GM19372 (cell line): ENCODE measurements around the gene CYTH1.
"Not testable (repeated sequence)": the region's sequence is repeated elsewhere in the genome, so short reads cannot be mapped to it uniquely, and the experiment has no call there.

Source experiments
- ATAC-seq: cut with Tn5 transposase; IDR thresholded peaks from one replicate; pipeline ENCODE4 v1.9.1; 2021; ENCODE audit warnings: mild to moderate bottlenecking, low read depth, moderate library complexity; ENCODE audit not compliant: unreplicated experiment

The CYTH1 gene

DNA sequence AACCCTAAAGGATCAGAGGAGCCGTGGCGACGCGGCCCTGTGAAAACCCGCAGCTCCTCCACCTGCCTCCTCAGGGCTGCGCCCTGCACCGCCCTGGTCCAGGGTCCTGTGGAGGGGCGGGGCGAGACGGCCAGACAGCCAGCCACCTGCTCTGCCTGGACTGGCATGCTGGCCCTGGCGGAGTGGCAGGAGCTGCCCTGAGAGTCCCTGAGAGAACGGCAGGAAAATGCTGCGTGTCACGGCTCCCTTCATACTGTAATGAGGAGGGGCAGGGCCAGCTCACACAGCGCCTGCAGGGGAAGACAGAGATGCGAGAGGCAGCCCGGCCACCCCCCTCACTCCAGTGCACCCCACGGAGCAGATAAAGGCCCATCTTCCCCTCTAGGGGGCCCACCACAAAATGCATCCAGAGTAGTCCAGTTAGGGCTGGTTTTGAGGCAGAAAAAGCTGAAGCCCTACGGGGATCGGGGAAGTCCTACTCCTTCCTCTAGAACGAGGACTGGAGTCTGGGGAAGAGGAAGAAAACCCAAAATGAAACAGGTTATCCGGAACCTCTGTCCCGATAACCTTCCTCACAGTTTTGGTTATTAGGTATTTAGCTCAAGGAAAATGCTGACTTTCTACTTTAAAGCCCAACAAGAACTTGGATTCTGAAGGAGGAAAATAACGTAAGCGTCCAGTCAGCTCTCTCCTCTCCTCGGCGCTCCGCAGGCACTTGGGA is 107.3 kb downstream of the CYTH1 start:
- ATAC-seq, result no peak

DNA sequence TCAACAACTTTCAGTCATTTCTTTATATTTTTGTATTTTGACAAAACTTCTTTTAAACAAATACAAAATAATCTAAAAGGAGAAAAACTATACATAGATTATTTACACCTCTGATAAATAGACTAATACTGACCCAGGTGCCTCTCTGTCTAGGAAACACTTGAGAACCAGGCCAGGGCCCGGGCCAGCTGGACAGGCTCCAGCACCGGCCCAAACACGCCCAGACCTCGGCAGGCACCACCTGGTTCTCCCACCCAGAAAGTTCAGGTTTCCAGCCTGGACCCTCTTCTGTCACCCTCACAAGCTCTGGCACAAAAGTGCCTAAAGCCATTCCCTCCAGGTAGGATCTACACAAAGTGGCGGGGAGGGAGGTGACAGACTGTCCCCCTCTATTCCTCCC is 107.9 kb downstream of the CYTH1 start:
- no peak for ATAC-seq

DNA sequence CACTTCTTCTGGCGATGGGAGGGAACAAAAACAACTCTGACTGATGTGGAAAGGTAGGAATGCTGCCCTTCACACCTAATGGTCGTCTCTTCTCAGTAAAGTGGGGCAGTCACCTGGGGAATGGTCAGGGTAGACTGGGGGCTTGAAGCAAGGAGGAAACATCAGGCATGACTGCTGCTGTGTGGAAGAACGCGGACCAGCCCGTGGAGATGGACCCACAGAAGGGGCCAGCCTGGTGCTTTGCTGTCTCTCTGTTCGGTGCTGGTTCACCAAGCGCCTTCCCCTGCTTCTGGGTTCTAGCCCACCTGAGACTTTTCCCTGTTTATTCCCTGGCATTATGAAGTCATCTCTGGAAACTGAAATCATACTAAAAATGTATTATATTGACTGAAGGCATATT is 108.7 kb downstream of the CYTH1 start:
- no peak for ATAC-seq

DNA sequence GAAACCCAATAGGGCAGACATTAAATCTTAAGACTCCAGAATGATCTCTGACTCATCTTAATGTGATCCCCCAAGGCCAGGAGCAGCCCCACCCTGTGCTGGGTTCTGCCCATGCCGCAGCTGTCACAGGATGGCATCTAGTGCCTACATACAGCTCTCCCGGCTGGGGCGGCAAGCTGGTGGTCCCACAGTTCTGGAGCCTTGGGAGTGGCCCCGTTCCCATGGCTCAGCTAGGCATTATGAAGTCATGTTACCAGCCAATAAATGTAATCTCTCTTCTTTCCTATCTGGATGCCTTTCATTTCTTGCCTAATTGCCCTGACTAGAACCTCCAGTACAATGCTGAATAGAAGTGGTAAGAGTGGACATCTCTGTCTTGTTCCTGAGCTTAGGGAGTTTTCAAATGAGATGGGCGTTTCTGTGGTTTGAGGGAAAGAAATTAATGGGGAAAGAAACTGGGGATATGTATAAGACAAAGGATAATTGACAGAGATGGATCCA is 109.2 kb downstream of the CYTH1 start:
- no peak for ATAC-seq

DNA sequence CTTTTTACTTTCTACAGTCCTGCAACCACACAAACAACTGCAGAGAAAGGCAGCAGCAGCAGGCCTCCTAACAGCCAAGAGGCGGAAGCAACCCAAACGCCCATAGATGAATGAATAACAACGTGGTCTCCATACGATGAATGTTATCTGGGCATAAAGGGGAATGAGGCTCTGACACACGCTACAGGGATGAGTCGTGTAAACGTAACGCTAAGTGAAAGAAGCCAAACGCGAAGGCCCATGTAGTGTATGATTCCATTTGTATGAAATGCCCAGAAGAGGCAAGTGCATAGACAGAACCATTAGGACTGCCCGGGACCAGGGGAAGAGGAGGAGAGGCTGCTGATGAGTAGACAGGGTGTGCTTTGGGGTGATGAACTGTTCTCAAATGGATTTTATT is 110.1 kb downstream of the CYTH1 start:
- no peak for ATAC-seq

DNA sequence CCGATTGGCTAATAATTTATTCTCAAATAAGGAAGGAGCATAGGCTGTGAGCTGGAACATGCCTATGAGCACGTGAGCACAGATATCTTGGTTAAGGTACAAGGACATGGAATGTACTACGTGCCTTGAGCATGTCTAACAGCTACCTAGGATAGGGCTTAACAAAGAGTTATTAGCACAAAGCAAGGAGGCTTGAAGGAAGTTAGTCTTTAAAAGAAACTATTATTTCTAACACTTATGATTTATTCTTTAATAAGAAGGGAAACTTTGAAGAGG is 110.4 kb downstream of the CYTH1 start:
- ATAC-seq, result not testable (repeated sequence)

DNA sequence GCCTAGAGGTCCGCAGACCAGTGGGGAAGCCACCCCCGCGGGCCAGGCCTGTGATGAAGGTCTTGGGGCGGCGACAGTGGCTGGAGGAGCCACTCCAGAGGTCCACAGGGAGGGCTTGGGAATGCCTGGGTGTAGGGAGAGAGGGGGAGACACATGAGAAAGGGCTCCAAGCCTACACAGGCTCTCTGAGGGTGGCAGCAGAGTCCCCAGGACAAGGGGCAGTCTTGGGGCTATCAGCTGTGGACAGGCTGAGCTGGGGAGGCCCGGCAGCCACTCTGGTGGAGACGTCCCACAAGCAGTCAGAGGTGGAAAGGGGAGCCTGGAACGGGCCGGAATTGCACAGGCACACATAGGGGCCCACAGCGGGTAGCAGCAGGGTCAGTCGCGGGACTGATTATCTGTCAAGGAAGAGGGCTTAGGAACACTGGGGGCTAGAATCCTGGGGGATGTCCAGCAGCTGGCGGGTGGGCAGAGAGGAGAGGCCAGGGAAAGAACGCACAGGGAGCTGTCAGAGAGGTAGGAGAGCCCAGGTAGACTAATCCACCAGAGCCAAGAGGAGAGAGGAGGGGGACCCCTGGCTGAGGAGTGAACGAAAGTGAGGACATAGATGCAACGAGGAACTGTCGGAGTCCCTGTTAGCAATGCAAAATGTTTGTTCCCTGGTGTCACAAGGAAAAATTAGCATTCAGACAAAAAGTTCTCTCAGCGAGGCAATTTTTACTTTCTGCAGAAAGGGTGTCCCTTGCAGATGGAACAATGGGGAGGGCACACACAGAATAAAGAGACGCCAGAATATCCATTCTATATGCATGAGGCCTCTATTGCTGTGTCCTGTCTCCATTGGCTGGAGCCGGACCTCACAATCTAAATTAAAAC is 111.0 kb downstream of the CYTH1 start:
- no peak for ATAC-seq

DNA sequence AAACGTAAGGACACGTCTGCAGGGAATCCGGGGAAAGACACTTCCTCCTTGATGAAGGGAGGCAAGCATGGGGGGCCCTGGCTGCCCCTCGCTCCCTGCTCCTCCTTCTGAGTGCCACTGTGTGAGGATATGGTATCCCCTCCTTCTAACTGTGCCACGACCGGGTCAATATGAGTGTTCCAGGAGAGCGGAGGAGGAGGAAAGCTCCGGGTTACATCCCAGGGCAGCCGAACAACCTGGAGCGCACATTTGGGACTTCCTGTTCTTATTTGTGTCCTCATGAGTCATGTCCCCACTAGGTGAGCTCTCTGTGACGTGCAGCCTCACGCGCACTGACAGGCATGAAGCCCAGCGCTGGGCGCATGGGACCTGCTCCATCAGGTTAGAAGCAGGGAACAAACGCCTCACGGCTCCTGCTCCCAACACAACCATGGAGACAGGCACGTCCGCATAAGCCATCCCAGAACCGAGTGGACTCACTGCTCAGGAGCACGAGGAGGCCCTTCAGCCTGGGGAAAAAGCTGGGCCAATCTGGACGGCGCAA is 112.0 kb downstream of the CYTH1 start:
- no peak for ATAC-seq

DNA sequence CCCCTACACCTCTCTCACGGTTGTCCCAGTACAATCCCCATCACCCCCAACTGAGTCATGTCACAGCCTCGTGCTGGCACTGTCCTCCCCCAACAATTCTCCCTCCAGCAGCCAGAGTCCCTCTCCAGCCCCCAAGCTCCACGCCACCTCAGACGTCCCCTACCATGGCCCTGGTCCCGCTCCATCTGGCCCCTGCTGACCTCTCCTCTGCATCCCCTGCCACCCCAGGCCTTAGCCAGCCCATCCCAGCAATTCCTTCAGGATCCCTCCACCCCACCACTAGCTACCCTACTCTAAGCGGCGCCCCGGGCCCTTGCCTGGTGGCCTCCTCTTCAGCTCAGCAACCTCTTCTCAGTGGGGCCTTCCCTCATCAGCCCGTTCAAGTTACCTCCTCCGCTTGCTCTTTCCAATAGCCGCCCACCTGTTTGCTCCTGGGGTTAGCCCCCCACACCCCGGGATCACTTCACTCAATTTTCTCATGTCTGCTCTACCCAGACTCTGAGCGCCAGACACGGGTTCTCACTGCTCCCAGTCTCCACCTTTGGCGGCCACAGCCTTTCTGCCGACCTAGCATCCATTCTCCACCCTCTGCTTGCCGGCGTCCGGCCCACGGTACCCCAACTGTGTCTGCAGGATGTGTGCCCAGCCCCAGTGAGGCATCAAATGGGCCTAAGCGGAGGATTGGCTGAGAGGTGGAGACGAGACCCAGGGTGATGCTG is 112.7 kb downstream of the CYTH1 start:
- no peak for ATAC-seq

DNA sequence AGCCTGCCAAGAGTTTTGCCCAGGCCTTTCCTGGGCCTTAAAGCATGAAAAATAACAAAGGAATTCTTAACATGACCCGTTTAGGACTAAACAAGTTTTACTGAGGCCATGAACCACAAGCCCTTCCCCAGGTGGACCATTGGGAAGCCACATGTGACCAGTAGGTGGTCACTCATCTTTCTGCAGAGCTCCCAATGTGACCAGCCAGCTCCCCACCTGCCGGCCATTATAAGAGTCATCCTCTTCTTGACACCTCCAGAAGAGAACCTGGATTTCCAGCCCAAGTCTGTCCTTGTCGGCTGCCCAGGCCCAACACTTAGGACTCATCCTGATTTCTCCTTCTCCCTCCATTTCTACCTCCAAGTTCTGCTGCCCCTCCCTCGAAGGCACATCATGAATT is 113.2 kb downstream of the CYTH1 start:
- no peak for ATAC-seq

DNA sequence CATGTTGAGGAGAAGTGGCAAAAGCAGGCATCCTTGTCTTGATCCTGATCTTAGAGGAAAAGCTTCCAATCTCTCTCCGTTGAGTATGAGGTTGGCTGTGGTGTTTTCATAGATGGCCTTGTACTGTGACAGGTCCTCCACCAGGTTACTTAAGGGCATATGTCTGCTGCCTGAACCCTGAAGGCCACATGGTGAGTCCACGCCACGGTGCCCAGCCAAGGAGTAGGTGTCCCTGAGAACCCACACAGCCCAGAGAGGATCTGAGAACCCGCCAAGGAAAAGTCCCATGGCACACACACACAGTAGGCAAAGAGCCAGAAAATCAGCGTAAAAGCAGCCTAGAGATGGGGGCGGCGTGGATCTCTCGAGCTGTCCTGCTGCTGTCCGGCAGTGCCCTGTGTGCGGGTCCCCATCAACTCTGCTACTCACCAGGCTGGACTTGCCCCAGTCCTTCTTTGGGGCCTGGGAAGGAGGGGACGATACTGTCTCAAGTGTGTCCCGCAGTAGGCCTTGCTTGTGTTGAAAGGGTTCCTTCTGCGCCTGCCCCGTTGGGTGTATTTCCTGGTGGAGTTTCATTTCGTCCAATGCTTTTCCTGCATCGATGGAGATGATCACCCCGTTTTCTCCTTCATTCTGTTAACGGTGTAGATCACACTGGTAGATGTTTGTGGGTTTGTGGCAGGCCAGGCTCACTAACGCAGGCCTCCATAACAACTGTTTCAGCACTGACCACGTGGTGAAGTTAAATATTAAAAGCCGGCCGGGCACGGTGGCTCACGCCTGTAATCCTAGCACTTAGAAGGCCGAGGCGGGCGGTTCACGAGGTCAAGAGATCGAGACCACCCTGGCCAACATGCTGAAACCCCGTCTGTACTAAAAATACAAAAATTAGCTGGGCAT is 114.1 kb downstream of the CYTH1 start:
- ATAC-seq, result no peak

DNA sequence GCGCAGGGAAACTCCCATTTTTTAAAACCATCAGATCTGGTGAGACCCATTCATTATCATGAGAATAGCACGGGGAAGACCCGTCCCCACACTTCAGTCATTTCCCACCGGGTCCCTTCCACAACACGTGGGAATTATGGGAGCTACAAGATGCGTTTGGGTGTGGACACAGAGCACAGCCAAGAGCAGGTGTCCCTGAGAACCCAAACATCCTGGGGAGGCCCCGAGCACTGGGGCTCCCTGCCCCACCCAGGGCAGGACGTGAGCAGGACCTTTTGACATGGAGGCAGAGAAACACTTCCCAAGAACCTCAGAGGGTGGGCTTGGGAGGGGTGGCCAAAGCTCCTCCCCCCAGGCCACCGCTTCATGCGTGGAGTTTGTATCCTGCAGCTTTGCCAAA is 115.0 kb downstream of the CYTH1 start:
- ATAC-seq, result no peak

DNA sequence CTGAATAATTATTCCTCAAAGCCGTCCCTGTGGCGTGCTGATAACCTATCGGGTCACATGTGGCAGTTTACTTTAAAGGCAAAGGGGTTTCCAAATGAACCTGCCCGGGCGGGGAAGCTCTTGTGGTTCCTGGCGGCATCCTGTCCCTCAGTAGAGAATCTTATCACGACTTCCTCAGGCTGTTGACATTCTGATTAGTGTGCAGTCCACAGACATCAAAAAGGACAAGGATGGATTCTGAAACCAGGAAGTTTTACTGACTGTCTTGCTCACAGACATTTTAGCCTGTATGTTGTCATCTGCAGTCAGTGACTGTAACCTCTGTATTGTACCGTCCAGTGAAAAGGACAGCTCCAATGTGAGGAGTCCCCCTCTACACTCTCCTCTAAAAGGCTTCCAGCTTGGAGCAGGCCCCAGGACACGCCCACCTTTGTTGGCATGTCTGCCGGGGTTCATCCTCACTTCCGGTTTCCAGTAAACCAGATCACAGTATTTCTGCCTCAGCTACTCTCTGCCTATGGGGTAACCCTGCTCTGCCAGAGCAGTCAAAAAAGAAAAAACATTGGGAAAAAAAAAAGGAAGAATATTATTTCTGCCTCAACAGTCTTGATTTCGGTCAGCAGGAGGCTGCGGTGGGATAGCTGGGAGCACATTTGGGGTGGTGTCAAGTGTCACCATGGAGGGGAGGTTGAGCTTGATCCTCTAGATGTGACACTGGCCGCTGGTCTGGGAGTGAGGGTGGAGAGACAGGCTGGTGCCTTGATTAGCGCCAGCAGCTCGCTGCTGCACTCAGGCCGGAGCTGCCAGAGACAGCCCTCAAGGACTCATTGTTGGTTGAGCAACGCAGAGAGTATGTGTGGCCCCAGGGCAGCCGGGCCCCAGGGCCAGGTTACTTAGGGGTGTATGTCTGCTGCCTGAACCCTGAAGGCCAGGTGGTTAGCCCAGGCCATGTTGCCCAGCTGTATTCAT is 115.8 kb downstream of the CYTH1 start:
- no peak for ATAC-seq

DNA sequence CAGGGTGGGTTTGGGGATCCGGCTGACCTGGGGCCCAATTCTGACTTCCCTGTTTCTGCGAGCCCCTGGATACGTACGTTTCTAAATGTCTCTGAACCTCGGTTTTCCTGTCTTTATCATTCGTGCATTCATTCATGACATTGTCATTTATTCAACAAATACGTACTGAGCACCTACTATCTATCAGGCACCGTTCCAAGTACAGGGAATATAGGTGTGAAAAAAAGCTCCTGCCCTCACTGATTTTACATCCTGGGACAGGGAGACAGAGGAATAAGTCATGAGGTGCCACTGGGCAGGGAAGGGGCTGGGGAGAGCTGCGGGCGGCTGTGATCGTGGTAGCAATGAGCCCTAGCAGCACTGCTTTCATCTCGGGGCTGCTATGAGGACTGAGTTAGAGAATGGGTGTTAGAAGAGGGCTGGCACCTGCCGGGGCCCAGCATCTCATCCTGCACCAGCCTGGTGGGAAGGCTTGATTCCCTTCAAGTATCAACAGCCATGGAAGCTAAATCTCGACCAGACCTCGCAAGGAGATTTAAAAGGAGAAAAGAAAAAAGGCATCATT is 116.6 kb downstream of the CYTH1 start:
- ATAC-seq, result no peak

DNA sequence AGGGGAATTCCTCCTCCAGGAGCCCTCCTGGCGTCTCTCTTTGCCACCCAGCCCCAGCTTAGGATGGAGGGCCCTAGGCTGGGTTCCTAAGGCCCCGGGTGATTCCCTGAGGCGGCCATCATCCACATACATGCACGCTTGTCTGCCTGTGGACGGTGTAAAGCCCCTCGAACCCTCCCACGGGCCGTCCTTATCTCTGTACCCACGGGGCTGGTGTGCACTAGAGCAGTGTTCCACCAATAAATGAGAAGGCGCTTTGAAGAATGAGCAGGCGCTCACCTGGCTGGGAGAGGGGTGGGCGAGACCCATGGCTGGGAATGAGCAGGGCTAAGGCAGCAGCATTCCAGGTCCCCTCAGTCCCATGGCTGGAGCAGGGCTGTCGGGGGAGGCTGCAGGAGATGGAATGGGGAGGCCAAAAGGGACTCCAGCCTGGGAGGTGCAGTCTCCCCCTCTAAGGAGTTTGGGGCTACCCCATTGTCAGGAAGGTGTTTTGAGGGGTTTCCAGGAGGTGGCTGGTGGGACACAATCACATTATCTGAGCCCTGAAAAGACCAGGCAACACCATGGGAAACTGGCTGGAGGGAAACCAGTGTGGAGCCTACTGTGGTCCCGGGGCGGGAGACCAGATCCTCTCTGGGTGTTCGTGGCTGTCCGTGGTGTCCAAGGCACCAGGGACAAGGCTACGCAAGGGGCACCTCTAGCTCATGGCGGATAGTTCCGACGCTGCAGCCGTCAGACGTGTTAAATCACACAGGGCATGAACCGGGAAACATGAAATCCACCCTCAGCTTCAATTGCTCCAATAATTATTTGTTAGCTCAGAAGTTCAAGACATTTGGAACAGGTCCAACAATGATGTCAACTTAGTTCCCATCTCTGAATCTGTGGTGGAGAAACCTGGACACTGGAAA is 117.3 kb downstream of the CYTH1 start:
- no peak for ATAC-seq

DNA sequence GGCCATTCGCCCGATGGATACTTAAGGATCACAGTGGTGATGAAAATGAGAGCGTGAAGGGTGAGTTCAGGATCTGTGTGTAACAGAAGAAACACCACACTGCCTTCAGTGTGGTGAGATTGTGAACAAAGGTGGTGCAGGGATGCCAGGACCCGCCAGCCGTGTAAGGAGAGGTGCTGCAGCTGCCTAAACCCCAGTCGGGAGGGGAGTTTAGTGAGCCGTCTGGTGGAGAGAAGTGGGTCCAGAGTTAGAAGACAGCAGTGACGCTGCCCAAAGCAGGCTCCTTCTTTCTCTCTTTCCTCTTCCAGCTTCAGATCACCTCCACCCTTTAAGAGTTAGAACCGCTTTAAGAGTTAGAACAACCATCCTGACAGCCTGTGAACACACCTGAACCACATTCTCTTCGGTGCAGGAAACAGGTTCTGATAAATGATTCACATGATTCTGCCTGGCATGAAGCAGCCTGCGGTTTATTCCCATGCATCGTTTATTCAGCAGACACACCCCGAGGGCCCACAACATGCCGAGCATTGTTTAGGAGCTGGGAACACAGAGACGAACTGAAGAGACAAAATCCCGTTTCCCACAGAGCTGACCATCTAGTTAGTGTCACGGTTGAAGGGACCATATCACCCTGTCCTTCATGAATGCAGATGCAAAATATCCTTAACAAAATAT is 120.8 kb downstream of the CYTH1 start:
- no peak for ATAC-seq

DNA sequence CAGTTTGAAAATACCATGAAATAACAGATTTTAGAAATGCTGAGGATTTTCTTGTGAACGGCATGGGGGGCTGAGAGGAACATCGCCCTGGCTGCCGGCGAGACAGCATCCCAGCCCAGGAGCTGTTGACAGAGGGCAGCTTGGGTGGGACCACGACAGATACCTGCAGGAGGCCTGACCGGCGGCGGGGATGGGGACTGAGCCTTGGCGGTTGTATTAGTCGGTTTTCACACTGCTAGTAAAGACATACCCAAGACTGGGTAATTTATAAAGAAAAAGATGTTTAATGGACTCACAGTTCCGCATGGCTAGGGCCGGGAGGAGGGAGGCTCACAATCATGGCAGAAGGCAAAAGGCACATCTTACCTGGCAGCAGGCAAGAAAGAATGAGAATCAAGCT is 122.5 kb downstream of the CYTH1 start:
- no peak for ATAC-seq
